ENCODE results near the gene GADD45G.

DNA sequence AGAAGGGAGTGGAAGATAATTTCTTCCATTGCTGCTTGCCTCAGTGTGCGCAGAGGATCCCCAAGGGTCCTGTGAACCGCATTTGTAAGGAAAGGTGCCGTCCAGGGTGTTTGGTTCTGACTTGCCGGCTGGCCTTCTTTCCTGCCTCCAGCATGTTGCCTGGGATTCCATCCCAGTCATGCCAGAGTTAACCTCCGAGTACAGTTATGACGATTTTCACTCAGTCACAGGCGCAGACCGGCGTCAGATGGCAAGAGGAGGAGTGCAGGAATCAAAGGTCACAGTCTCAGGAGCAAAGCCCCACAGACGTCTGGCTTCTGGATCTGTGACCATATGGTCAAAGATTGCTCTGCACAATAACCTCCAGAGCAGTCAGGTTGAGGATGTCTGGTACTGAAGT, 5.9 kb upstream of the GADD45G start:
- no peak for TF ChIP-seq POLR2A (IDR thresholded peaks at IDR 0.05; ENCODE audit: low read length)
- TF ChIP-seq GATA1 (IDR thresholded peaks at IDR 0.05; ENCODE audit: low read depth, low read length), result no peak

Measured in erythroblast (primary cell).